Measurements from ENCODE around the gene SET.

GRCh38 chr9:128714586-128715435 lies 25.8 kb downstream of the SET start:
- TF ChIP-seq CTCF (IDR thresholded peaks at IDR 0.05; ENCODE audit: insufficient read depth, low read length) (no peak), POLR2AphosphoS5 (IDR thresholded peaks at IDR 0.05; ENCODE audit: low read depth) (no peak), REST (IDR thresholded peaks at IDR 0.05; ENCODE audit: insufficient replicate concordance, low read depth) (no peak)

Data from HL-60 (cell line).